Esophagus (tissue), 2 donors: ENCODE results near the gene PDE9A. TPM values are rescaled to one million over a fixed set of nuclear protein-coding genes. Genes with fewer than 3 reads are reported as not detected.

Experiments
- H3K27ac ChIP-seq, 2 donors: one replicate each; pipeline ENCODE4 v1.5.1; 2013; ENCODE audit warnings: low read depth in 2 of 2, mild to moderate bottlenecking in 2 of 2, inconsistent platforms in 1 of 2, low read length in 1 of 2, moderate library complexity in 1 of 2
- H3K27me3 ChIP-seq, 2 donors: one replicate each; pipeline ENCODE4 v1.6.1; 2013; ENCODE audit warnings: low read length in 2 of 2, control low read depth in 1 of 2, mild to moderate bottlenecking in 1 of 2; ENCODE audit not compliant: insufficient read depth in 2 of 2, control insufficient read depth in 1 of 2
- H3K36me3 ChIP-seq, 2 donors: one replicate each; pipeline ENCODE4 v1.6.1; 2013; ENCODE audit warnings: low read length in 1 of 2; ENCODE audit not compliant: control insufficient read depth in 2 of 2, insufficient read depth in 2 of 2
- H3K4me1 ChIP-seq, 2 donors: one replicate each; pipeline ENCODE4 v1.6.1; 2013; ENCODE audit warnings: low read length in 1 of 2; ENCODE audit not compliant: control insufficient read depth in 2 of 2, insufficient read depth in 2 of 2
- H3K4me3 ChIP-seq, 2 donors: one replicate each; pipeline ENCODE4 v1.5.1; 2013; ENCODE audit warnings: low read length in 2 of 2, mild to moderate bottlenecking in 2 of 2, low read depth in 1 of 2, moderate library complexity in 1 of 2
- H3K9me3 ChIP-seq, 2 donors: one replicate each; pipeline ENCODE4 v1.6.1; 2013; ENCODE audit warnings: mild to moderate bottlenecking in 2 of 2, low read depth in 1 of 2, low read length in 1 of 2, moderate library complexity in 1 of 2; ENCODE audit not compliant: control insufficient read depth in 2 of 2, insufficient read depth in 1 of 2
- WGBS, 2 donors: extraction: QIAGEN DNeasy Blood & Tissue Kit; methylation state at CpG; one replicate each; pipeline ENCODE4 v1.1.7; 2013; 5-methylcytosine and 5-hydroxymethylcytosine counted together
- polyA plus RNA-seq, 2 donors: library from polyadenylated mRNA; stranded (reverse); fragments of 200-250 nt; gene quantifications; one replicate each; pipeline ENCODE4 v1.2.3, GENCODE V29; 2013
- donor health status: healthy with polysubstance abuse.
- donor health status: Bipolar disorder and iron deficiency.

Gene PDE9A
- polyA plus RNA-seq, 2 donors, result 1.6 to 1.8 TPM

- Histone ChIP-seq H3K9me3 (no peaks in the 10 kb centered on the region), H3K27me3 (peaks cover 0 to 2% of the 10 kb centered on the region in 2 donors), H3K27ac (no peak overlapping the region), H3K36me3 (no peaks in the 10 kb centered on the region), H3K4me1 (peaks cover 2 to 16% of the 10 kb centered on the region in 2 donors), H3K4me3 (peak overlapping the region in 1 of 2 donors; percentile 11)
- 9 to 14% methylated on average over 40 of the region's 40 CpGs for WGBS, 2 donors
Measured at GRCh38 chr21:42781150-42781970, 127.9 kb downstream of the PDE9A start.

- H3K9me3 ChIP-seq, result peaks cover 0 to 2% of the 10 kb centered on the region in 2 donors
- H3K27me3 ChIP-seq, result peaks cover 0 to 2% of the 10 kb centered on the region in 2 donors
- WGBS, 2 donors, result 80 to 85% methylated on average over 14 of the region's 14 CpGs
- H3K4me1 ChIP-seq, result peaks cover 2 to 14% of the 10 kb centered on the region in 2 donors
- H3K27ac ChIP-seq, result no peak overlapping the region
- no peak overlapping the region for H3K4me3 ChIP-seq
- no peaks in the 10 kb centered on the region for H3K36me3 ChIP-seq
Measured at GRCh38 chr21:42781971-42782722, 128.7 kb downstream of the PDE9A start.

- 71 to 75% methylated on average over 10 of the region's 10 CpGs for WGBS, 2 donors
- no peak overlapping the region for H3K27ac ChIP-seq
- H3K4me1 ChIP-seq, result peaks cover 2 to 13% of the 10 kb centered on the region in 2 donors
- H3K27me3 ChIP-seq, result no peaks in the 10 kb centered on the region
- no peak overlapping the region for H3K4me3 ChIP-seq
- H3K36me3 ChIP-seq, result no peaks in the 10 kb centered on the region
- peaks cover 0 to 4% of the 10 kb centered on the region in 2 donors for H3K9me3 ChIP-seq
Measured at GRCh38 chr21:42782723-42783242, 129.4 kb downstream of the PDE9A start.

- WGBS, 2 donors, result 34% methylated on average over 8 of the region's 8 CpGs
- Histone ChIP-seq H3K9me3 (peaks cover 0 to 4% of the 10 kb centered on the region in 2 donors), H3K4me1 (peaks cover 2 to 13% of the 10 kb centered on the region in 2 donors), H3K36me3 (no peaks in the 10 kb centered on the region), H3K4me3 (no peak overlapping the region), H3K27me3 (no peaks in the 10 kb centered on the region), H3K27ac (peak overlapping the region; percentile 34 to 76)
Measured at GRCh38 chr21:42784276-42784675, 130.9 kb downstream of the PDE9A start.

GRCh38 chr21:42784896-42785451 is 131.6 kb downstream of the PDE9A start:
- Histone ChIP-seq H3K36me3 (no peaks in the 10 kb centered on the region), H3K4me1 (peaks cover 2 to 9% of the 10 kb centered on the region in 2 donors), H3K27ac (no peak overlapping the region), H3K9me3 (peaks cover 0 to 4% of the 10 kb centered on the region in 2 donors), H3K27me3 (no peaks in the 10 kb centered on the region), H3K4me3 (no peak overlapping the region)
- WGBS, 2 donors, result 89 to 90% methylated on average over 15 to 17 of the region's 17 CpGs

- Histone ChIP-seq H3K36me3 (no peaks in the 10 kb centered on the region), H3K27me3 (no peaks in the 10 kb centered on the region), H3K27ac (no peak overlapping the region), H3K4me1 (peaks cover 2 to 8% of the 10 kb centered on the region in 2 donors), H3K4me3 (no peak overlapping the region), H3K9me3 (peaks cover 0 to 4% of the 10 kb centered on the region in 2 donors)
- 90 to 94% methylated on average over 28 of the region's 28 CpGs for WGBS, 2 donors
Measured at GRCh38 chr21:42785666-42786427, 132.4 kb downstream of the PDE9A start.

- Histone ChIP-seq H3K4me1 (peaks cover 0 to 8% of the 10 kb centered on the region in 2 donors), H3K4me3 (no peak overlapping the region), H3K27me3 (no peaks in the 10 kb centered on the region), H3K9me3 (peaks cover 0 to 4% of the 10 kb centered on the region in 2 donors), H3K27ac (no peak overlapping the region), H3K36me3 (no peaks in the 10 kb centered on the region)
- 91 to 94% methylated on average over 5 of the region's 5 CpGs for WGBS, 2 donors
Measured at GRCh38 chr21:42786884-42787283, 133.5 kb downstream of the PDE9A start.

- WGBS, 2 donors, result 96 to 97% methylated on average over 4 of the region's 4 CpGs
- Histone ChIP-seq H3K4me3 (no peak overlapping the region), H3K27ac (no peak overlapping the region), H3K4me1 (peaks cover 0 to 8% of the 10 kb centered on the region in 2 donors), H3K27me3 (no peaks in the 10 kb centered on the region), H3K9me3 (peaks cover 0 to 4% of the 10 kb centered on the region in 2 donors), H3K36me3 (no peaks in the 10 kb centered on the region)
Measured at GRCh38 chr21:42787613-42788012, 134.2 kb downstream of the PDE9A start.
